Lung (tissue), 12 donors: ENCODE data around the gene BCL6B. TPM values are rescaled to one million over a fixed set of nuclear protein-coding genes. Genes with fewer than 3 reads are reported as not detected.

ENCODE experiments used
- ATAC-seq: fragments of 200-7000 bp; cut with Tn5 transposase; one replicate; pipeline ENCODE4 v1.9.1; 2020; ENCODE audit warnings: moderate number of reproducible peaks; ENCODE audit not compliant: insufficient read depth, low FRiP score
- DNase-seq, 3 donors: peaks; one replicate each; pipeline ENCODE4 v3.0.0-alpha.2; 2013 to 2017
- H3K27ac ChIP-seq, 2 donors: one replicate each; pipeline ENCODE4 v1.5.1; 2013; ENCODE audit warnings: mild to moderate bottlenecking in 2 of 2, moderate library complexity in 2 of 2, control low read depth in 1 of 2, inconsistent platforms in 1 of 2, low read depth in 1 of 2, low read length in 1 of 2
- H3K27me3 ChIP-seq, 3 donors: one replicate each; pipeline ENCODE4 v1.5.1; 2013; ENCODE audit warnings: low read length in 2 of 3; ENCODE audit not compliant: control insufficient read depth in 3 of 3, insufficient read depth in 3 of 3
- H3K36me3 ChIP-seq, 4 donors: one replicate each; pipeline ENCODE4 v1.5.1; 2013; ENCODE audit warnings: low read length in 4 of 4, mild to moderate bottlenecking in 1 of 4, moderate library complexity in 1 of 4; ENCODE audit not compliant: control insufficient read depth in 4 of 4, insufficient read depth in 4 of 4
- H3K4me1 ChIP-seq, 5 donors: one replicate each; pipeline ENCODE4 v1.5.1; 2013; ENCODE audit warnings: low read length in 5 of 5, mild to moderate bottlenecking in 2 of 5, moderate library complexity in 1 of 5; ENCODE audit not compliant: control insufficient read depth in 5 of 5, insufficient read depth in 5 of 5
- H3K4me3 ChIP-seq: one replicate; pipeline ENCODE4 v1.5.1; 2013; ENCODE audit warnings: mild to moderate bottlenecking, control low read depth, moderate library complexity
- H3K9ac ChIP-seq, 2 donors: one replicate each; pipeline ENCODE4 v1.5.1; 2013; ENCODE audit warnings: low read length in 2 of 2, control low read depth in 1 of 2; ENCODE audit not compliant: insufficient read depth in 1 of 2
- H3K9me3 ChIP-seq, 4 donors: one replicate each; pipeline ENCODE4 v1.5.1; 2013; ENCODE audit warnings: low read length in 3 of 4, mild to moderate bottlenecking in 1 of 4, moderate library complexity in 1 of 4; ENCODE audit not compliant: control insufficient read depth in 4 of 4, insufficient read depth in 3 of 4
- WGBS, 2 donors: extraction: QIAGEN DNeasy Blood & Tissue Kit; methylation state at CpG; one replicate each; pipeline ENCODE4 v1.1.7; 2013; 5-methylcytosine and 5-hydroxymethylcytosine counted together
- polyA plus RNA-seq, 2 donors: library from polyadenylated mRNA; stranded (reverse); fragments of 200-250 nt; gene quantifications; one replicate each; pipeline ENCODE4 v1.2.1, GENCODE V29; 2013
- total RNA-seq, 2 donors: library from RNA; depleted of rRNA in 1 of 2; stranded (reverse); fragments of >200 nt in 1 of 2; gene quantifications; one replicate each; pipeline ENCODE4 v1.2.1, GENCODE V29; 2014 to 2021
- TF ChIP-seq, protein P1 (sequence below): IDR thresholded peaks from 2 replicates; pipeline ENCODE4 v1.5.1; 2012; ENCODE audit warnings: mild to moderate bottlenecking; ENCODE audit errors: control extremely low read depth, extremely low read depth
- donor health status: control.
- donor health status: control.
- donor health status: Bipolar disorder and iron deficiency.
- donor health status: healthy.
- donor health status: DM: yes; HTN: yes; CAD: no.

Gene BCL6B
- total and polyA plus RNA-seq, 4 donors = 14.5 to 55.6 (median 15.5) TPM

DNA sequence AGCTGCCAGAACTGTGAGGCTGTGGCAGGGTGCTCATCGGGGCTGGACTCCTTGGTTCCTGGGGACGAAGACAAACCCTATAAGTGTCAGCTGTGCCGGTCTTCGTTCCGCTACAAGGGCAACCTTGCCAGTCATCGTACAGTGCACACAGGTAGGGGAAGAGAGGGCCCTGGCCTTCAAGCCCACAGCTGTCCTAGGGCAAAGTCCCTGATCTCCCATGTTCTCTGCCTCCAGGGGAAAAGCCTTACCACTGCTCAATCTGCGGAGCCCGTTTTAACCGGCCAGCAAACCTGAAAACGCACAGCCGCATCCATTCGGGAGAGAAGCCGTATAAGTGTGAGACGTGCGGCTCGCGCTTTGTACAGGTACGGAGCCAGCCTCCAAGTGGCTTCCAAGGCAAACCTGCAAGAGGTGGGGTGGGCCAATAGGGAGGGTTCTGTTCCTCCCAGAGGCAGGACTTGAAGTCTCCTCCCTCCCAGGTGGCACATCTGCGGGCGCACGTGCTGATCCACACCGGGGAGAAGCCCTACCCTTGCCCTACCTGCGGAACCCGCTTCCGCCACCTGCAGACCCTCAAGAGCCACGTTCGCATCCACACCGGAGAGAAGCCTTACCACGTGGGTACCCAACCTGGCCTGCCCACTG is 3.7 kb downstream of the BCL6B start:
- H3K9me3 ChIP-seq = no peaks in the 10 kb centered on the region
- peak overlapping the region in 1 of 2 donors; percentile 55 for H3K27ac ChIP-seq
- peaks cover 0 to 13% (median 6%) of the 10 kb centered on the region in 5 donors for H3K4me1 ChIP-seq
- no peak overlapping the region for H3K4me3 ChIP-seq
- no peak overlapping the region for H3K9ac ChIP-seq
- TF ChIP-seq, protein P1, sequence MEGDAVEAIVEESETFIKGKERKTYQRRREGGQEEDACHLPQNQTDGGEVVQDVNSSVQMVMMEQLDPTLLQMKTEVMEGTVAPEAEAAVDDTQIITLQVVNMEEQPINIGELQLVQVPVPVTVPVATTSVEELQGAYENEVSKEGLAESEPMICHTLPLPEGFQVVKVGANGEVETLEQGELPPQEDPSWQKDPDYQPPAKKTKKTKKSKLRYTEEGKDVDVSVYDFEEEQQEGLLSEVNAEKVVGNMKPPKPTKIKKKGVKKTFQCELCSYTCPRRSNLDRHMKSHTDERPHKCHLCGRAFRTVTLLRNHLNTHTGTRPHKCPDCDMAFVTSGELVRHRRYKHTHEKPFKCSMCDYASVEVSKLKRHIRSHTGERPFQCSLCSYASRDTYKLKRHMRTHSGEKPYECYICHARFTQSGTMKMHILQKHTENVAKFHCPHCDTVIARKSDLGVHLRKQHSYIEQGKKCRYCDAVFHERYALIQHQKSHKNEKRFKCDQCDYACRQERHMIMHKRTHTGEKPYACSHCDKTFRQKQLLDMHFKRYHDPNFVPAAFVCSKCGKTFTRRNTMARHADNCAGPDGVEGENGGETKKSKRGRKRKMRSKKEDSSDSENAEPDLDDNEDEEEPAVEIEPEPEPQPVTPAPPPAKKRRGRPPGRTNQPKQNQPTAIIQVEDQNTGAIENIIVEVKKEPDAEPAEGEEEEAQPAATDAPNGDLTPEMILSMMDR = no peak
- H3K36me3 ChIP-seq = peaks cover 0 to 6% (median 0%) of the 10 kb centered on the region in 4 donors
- ATAC-seq = no peak
- WGBS, 2 donors = 81 to 86% methylated on average over 29 of the region's 29 CpGs
- H3K27me3 ChIP-seq = peaks cover 0 to 18% (median 15%) of the 10 kb centered on the region in 3 donors
- DNase-seq = no peak

DNA sequence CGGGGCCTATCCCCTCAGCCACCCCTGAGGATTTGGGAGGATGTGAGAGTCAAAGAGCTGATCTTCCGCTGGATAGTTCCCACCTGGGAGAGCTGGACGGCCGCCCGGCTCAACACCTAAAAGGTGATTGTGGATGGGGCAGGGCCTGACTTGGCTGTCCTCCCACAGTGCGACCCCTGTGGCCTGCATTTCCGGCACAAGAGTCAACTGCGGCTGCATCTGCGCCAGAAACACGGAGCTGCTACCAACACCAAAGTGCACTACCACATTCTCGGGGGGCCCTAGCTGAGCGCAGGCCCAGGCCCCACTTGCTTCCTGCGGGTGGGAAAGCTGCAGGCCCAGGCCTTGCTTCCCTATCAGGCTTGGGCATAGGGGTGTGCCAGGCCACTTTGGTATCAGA is 4.5 kb downstream of the BCL6B start:
- no peak for DNase-seq
- ATAC-seq = no peak
- H3K4me3 ChIP-seq = no peak overlapping the region
- 69 to 82% methylated on average over 13 of the region's 13 CpGs for WGBS, 2 donors
- peaks cover 0 to 12% (median 12%) of the 10 kb centered on the region in 3 donors for H3K27me3 ChIP-seq
- peaks cover 0 to 6% (median 0%) of the 10 kb centered on the region in 4 donors for H3K36me3 ChIP-seq
- H3K9ac ChIP-seq = no peak overlapping the region
- H3K27ac ChIP-seq = no peak overlapping the region
- H3K9me3 ChIP-seq = no peaks in the 10 kb centered on the region
- peaks cover 0 to 10% (median 6%) of the 10 kb centered on the region in 5 donors for H3K4me1 ChIP-seq
- TF ChIP-seq, protein P1 = no peak

DNA sequence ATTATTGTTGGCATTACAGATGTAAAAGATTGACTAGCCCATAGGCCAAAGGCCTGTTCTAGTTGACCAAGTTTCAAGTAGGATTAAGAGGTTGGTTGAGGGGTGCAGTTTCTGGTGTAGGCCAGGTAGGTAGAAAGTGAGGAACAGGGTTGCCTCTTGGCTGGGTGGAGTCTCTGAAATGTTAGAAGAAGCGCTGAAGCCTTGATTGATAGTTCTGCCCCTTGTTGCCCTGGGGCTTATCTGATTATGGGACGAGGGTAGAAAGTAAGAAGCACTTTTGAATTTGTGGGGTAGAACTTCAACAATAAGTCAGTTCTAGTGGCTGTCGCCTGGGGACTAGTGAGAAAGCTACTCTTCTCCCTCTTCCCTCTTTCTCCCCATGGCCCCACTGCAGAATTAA is 6.2 kb downstream of the BCL6B start:
- Histone ChIP-seq H3K27me3 (no peaks in the 10 kb centered on the region), H3K27ac (peak overlapping the region; percentile 64 to 67), H3K9me3 (no peaks in the 10 kb centered on the region), H3K36me3 (peaks cover 0 to 6% (median 0%) of the 10 kb centered on the region in 4 donors), H3K4me1 (peaks cover 0 to 10% (median 6%) of the 10 kb centered on the region in 5 donors), H3K4me3 (no peak overlapping the region), H3K9ac (no peak overlapping the region)
- ATAC-seq = no peak
- TF ChIP-seq, protein P1 = no peak
- no peak for DNase-seq
- 76 to 81% methylated on average over 3 of the region's 3 CpGs for WGBS, 2 donors
